Stimulated activated CD4-positive, alpha-beta T cell treated with anti-CD3 and anti-CD28 coated beads, Interleukin-2, amount 100 ng/mL, for 24 hours (primary cell): ENCODE results near the gene PHF12.
"Not testable (repeated sequence)": the region's sequence is repeated elsewhere in the genome, so short reads cannot be mapped to it uniquely, and the experiment has no call there.

Experiments used
- DNase-seq, 2 donors: peaks; one replicate each; pipeline ENCODE4 v3.0.0-alpha.2; 2020

Gene PHF12

DNA sequence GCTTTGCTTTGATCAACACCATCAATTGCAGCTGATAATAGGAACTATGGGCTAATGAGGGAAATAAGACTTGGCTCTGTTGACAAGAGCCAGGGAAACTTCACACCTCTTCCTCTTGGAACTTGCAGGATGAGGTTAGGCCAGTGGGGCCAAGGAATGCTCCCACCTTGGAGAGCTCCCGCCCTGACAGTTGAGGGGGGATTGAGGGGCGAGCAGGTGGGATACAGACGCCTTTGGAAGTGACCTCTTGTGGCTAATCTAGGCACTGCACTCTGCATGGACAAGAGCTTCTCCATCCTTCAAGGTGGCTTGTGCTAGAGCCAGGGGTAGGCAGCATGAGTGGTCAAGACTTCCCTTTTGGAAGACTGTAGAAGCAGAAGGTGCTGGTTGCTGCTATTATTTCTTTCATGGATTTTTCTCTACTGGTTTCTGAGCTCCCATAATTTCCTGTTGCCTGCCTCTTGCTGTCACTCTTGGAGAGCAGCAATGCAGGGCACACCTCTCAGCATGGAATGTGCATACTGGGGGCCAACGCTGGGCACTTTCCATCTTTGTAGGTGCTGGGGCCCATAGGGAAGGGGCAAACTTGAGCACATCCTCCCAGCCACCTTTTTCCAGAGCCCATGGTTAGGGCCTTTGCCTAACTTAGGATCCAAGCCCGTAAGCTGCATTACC lies 2.3 kb upstream of the PHF12 start:
- DNase-seq: peak; percentile 43 to 62

DNA sequence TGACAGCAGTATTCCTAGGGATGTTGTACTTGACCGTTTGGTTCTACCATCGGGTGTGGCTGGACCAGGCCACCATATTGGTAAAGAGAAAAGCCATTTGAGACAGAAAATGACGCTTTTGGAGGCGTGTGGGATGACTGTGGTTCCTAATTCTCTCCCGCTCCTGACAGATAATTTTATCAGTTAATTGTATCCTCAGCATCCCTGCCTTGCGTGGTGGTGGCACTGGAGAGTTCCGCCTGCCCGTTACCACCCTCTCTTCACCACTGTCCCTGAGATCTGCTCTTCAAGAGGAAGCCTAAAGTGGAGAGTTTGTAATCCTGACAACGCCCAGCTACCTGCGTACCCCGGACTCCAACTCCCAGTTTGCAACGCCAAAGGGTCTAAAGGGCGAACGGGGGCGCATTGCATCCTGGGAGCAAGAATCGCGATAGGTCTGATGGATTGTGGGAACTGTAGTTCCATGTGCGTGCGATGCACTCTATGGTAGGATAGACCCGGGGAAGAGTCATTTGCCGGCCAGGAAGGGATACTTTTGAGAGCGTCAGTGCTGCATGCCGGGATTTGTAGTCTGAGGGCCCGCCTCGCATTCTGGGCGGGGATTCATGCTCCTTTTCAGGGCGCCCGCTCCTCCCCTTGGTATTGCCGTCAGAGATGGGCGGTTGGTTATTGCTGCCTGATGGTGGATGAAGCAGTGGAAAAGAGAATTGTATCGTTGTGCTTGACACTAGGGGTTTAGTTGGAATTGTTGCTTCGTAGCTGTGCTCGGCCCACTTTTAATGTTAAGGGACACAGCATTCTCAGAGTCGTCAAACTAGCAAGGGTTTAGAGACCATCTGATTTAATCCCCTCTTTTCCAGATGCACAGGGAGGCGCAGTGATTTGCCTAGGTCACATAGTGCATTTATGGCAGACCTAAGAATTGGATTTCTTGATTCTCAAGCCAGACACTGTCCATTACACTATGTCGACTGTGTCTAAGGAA lies 965 bp upstream of the PHF12 start:
- DNase-seq: peak; percentile 91 to 95

DNA sequence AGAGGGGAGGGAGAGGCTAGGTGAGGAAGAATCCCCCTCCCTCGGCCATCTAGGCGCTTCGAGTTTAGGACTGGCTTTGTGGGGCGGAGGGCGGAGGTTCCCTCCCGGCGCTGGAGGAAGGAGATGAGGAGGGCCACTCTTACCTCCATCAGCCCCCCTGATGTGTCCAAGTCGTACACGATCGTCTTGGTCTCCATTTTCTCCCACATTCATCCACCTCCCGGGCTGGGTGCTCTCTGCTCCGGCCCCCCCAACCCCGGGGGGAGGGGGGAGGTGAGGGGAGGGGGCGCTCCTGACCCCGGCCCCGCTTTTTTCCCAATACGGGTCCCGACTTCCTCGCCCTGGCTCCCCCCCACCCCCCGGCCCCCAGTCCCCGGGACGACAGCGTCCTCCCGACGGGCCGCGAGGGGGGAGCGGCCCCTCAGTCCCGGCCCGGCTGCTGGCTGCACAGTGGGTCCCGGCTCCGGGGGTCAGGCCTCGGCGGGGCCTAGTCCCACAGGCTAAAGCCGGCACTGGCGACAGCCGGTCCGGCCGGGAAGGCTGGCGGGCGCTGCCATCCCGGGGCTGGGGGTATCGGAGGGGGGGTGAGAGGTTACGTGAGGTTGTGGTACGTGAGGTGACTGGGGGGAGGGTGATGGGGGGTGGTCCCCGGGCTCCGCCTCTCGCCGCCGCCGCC lies 428 bp downstream of the PHF12 start:
- DNase-seq: no peak

DNA sequence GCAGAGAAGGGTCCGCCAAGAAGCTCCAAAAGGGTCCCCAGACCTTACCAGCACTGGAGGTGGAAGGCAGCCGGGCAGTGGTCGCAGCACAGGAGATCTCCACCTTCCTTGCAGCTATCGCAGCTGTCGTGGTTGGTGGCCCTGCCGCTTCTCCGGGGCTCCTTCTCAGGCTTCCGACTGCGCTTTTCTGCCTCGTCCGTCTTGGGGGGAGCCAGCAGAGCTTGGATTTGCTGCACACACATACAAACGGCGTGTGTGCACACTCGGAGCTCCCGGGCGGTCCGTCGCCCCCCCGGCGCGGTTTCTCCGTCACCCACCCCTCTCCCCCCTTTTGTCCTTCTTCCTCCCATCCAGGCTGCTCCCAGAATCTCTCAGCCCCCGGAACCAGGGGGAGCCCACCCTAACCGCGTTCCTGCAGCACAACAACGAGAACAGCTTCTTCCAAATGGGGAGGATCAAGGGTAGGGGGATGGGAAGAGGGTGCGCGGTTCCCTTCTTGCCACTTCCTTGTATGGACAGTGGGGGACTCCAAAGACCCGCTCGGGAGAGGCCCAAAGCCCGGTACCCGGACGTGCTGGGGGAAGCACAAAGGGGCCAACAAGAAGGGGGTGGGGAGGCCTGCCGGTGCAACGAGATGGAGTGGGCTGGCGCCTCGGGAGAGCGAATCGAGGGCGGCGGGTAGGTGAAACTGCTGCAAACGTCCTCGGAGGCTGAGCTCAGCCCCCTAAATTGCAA lies 1.1 kb downstream of the PHF12 start:
- DNase-seq: peak; percentile 60 to 63

DNA sequence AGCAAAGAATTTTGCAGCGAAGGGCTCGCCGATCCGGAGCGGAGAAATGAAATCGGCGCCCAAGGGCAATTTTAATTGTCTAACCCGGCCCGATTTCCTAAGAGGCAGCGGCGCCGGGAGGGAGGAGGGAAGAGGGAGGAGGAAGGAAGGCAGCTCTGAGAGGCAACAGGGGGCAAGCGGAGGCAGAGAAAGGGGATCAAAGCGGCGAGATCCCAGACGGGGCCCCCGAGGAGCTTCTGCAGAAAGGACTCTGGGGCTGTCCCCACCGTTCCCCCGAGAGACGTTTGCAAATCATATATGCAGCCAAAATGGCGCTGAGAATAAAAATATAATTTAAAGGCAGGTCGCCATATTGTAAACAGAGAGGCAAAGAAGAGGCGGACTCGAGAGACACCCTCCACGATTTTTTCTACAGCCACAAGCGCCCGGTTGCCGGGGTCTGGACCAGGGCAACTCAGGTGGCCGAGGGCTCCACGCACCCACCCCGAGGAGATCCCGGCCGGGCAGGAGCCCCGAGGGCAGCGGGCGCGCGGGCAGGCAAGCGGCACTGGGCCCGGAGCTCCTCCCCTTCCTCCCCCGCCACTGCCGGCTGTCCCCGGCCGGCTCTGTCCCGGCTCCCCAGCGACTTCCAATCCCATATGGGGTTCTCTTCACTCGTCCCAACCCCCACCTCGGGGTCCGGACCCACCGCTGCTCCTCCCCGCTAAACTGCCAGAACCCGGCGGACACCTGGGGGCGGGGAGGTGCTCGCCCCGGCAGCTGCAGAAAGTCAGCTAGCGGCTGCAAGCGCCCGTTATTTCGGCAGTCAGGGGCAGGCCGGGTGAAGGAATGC lies 1.9 kb downstream of the PHF12 start:
- DNase-seq: peak; percentile 73 to 77

DNA sequence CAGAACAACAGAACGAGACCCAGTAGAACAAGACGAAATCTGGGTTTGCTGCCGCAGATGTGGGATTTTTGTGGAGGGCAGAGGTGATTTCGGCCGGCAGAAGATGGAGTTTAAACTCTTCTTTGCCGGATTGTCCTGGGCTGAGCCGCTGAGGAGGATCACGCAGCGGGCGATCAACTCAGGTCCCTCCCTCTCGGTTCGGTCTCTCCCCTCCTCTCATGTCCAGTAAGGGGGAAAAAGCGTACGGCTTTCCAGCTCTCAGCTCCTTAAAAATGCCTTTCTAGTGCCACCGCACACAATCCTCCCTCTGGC lies 2.5 kb downstream of the PHF12 start:
- peak in 1 of 2 donors; percentile 25 for DNase-seq

DNA sequence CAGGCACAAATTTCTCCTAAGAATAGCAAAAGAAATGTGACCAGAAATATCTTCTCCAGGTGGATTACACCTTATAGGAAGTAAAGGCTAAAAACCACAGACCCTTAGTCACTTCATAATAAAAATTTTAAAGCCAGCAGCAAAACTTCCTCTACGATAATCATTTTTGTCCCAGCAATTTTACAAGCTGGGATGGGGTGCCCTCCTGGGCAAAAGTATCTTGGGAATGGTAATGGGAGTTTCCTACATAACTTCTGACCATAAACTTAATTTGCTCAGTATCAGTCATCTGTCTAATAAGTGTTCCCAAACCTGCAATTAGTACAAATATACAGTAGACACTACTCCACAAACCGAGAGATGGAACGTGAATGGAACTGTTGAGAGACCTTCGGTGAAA lies 3.0 kb downstream of the PHF12 start:
- no peak for DNase-seq

DNA sequence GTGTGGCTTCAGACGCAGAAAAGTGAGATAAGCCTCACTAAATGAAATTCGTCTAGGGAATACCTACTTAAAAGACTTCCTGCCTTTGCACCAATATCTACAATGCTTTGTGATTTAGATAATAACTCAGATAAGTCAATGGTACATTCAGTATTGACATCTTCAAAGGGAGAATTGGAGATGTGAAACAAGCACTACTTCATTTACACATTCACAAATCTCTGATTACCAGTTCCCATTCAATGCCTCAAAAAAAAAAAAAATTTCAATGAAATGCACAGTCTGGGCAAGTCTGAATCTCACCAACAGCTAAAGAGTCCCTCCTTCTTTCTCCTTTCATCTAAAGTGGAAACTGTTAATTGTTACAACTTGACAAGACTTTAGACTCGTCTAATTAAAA lies 3.7 kb downstream of the PHF12 start:
- no peak for DNase-seq

DNA sequence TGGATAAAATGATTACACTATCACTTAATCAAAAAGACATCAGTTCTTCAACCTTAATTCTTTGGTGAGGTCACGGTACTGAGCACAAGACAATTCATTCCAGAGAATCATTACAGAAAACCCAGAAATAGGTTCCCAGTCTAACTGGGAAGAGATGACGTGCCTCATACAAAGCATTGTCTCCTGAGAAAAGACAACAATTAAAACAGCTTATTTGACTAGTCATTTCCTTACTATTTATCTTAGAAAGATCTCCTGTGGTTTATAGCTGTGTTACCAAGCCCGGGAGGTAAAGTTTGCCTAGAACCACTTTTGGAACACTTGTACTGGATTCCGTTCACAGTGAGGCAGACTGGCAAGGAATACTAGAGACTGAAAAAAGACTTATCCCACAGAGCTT lies 5.1 kb downstream of the PHF12 start:
- no peak for DNase-seq

DNA sequence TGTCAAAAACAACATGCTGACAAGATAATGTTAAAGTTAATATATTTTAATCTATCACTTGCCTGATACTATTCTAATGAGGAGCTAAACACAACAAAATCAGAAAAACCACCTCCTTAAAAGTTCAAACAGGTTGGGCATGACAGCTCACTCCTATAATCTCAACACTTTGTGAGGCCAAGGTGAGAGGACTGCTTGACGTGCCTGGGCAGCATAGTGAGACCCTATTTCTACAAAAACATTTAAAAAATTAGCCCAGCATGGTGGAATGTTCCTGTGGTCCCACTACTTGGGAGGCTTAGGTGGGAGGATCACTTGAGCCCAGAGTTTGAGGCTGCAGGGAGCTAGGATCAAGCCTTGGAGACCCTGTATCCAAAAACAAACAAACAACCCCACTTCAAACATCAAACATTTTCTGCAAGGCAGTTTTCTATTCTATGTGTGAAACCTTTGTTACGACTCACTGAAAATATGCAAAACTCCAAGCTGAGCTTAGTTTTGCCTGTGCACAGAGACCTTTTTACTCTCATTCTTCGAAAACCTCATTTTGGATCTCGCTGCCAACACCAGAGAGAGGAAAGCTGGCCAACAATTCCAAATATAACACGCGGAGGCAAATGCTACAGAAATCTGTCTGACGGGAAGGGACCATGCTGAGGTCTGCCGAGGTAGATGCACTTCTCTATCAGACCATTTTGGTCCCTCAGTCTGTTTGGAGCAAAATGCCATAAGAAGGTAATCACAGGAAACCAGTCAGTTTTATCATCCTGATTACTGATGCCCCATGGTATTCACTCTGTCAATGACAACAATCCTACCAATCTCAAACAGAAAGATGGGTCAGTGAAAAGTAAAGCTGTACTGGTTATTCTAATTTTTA lies 6.2 kb downstream of the PHF12 start:
- no peak for DNase-seq

DNA sequence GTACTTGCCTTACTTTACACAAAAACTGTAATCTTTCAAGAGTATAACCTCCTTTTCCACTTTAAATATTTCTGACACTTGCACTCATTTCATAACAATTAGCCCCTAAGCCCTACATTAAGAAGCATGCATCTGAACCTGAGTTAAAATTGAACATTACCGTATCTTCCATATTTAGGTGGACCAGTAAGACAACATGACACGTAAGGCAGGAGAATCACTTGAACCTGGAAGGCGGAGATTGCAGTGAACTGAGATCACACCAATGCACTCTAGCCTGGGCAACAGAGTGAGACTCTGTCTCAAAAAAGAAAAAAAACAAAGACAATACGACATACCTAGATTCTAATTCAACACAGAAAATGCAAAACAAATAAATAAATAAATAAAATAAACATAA lies 7.0 kb downstream of the PHF12 start:
- DNase-seq: no peak

DNA sequence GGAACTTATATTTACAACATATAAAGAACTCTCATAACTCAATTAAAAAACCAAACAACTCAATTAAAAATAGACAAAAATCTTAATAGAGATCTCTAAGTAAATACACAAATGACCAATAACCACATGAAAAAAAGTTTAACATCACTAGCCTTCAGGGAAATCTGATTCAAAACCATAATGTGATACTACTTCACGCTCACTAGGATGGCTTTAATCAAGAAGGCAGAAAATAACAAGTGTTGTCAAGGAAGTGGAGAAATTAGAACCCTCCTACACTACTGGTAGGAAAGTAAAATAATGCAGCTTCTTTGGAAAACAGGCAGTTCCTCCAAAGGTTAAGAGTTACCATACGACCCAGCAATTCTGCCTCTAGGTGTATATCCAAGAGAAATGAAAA lies 8.4 kb downstream of the PHF12 start:
- no peak for DNase-seq

DNA sequence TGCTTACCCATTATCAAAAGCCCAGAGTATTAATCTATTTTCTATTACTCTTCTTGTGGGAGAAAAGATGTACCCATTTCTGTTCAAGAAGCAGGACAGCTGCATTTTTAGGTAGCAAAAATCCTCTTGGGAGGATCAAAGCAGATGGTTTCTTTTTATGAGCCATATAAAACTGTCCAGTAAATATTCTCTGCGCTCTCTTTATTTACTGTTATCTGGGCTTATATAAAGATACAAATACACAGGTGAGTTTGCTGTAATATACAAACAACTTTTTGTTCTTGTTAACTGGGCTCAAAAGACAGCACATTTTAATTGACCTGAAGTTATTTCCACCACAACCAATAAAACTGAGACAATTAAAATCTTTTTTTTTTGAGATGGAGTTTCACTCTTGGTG lies 10.1 kb downstream of the PHF12 start:
- no peak for DNase-seq

DNA sequence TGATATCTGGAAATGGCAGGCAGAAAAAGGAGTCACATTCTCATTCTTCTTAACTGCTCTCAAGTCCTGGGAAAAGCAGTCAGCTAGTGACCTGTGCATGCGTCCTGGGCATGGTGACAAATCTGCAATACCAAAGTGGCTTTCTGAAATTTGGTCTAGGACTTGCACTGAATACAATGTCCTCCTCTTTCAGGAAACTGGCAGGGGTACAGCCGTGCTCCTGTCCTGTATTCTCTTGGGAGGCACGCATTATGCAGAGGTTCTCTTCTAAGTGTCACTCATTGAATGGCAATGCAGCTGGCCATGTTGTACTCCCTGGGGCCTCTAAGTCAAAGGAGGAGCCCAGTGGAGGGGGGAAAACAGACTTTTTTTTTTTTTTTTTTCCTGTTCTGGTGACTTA lies 10.6 kb downstream of the PHF12 start:
- no peak for DNase-seq

DNA sequence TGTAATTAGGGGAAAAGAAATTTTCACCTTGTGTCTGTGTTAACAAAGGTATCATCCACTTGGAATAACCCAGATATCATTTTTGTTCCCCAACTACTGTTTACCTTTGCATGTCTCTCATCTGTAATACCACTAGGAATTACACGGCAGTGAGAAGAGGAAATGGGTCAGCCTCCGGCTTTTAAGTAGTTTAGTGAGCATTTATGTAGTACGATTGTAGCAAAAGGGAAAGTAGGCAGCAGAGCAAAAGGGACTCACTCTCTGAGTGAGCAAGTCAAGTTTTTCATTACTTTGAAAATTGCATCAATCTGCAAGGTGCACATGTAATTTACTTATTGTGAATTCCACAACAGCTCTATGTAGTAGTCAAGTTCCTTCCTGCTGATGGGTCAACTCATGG lies 11.2 kb downstream of the PHF12 start:
- DNase-seq: no peak

DNA sequence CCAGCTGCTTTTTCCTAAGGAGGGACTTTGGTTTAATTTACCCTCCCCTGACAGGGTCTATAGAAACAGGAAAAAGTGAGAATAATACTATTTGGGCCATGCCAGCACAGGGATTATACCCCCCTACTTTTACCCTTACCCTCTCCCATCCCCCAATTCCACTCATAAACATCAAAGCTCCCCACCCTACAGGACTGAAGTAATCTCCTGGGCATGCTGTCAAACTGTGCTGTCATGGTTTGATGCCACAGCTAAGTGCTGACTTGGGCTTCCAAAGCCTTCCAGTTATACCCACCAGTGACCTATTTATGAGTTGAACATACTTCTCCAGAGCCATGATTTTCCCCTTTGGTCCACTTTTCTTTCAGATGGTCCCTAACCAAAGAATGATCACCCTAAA lies 12.8 kb downstream of the PHF12 start:
- DNase-seq: no peak

DNA sequence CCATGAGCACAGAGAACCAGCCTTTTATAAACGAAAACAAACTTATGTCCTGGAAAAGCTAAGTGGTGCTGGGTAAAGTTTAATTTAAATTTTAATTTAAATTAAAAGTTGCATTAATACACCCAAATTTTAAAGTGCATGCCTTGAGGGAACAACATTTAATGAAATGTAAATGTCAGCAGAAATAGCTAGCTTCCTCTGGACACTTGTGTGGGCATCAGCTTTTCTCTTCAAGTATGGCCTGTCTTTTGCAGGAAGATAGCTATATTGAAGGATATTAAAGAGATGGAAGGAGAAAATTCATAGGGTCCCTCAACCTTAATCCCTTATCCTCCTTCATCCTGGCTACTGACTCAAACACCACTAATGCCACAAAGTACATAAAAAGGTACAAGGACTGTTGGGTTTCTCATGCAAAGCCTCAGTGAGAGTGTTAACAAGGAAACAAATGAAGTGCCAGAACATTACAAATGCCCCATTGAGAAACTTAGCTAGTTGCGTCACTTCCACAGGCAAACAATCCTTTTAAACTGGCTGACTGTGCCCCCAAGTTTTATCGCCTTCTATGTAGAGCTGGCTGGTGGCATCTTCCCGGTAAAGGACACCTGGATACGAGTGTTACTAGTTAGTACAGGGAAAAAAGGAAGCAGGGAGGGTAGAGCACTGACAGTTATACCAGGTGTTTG lies 14.1 kb downstream of the PHF12 start:
- no peak for DNase-seq

DNA sequence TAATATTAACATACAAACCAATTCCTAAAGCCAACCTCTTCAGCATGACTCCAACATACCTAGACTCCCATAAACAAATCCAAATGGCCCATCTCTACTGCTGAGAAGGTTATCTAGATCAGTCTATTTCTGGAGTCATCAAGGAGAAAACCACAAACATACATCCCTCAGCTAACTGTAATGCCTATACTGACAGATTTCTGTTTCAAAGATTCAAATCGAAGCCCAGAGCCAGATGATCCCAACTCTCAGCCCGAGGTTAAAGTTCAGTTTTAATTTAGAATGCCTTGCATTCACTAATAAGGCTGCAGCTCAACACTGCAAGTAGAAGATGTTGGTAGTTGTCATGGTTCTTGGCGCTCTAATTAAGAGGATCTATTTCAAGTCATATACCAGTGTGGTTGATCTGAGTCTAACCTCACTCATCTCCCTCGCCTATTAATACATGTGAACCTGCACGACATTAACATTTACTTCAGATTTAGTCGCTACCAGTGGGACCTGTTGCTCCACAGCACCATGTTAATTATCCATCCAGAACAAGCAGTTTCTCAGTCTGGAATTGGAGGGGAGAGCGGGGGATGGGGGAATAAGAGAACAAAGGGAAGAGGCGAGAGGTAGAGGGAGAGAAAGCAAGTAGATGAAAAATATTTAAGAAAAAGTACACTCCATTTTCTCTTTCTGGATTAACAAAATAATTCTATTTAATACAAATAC lies 15.4 kb downstream of the PHF12 start:
- no peak for DNase-seq

DNA sequence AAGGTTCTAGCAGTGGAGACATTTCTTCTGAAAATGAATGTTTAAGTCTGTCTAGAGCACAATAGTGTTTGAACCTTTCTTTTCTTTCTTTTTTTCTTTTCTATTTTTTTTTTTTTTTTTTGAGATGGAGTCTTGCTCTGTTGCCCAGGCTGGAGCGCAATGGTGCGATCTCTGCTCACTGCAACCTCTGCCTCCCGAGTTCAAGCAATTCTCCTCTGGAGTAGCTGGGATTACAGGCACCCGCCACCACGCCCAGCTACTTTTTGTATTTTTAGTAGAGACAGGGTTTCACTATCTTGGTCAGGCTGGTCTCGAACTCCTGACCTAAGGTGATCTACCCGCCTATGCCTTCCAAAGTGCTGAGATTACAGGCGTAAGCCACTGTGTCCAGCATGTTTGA lies 16.8 kb downstream of the PHF12 start:
- DNase-seq: not testable (repeated sequence)

DNA sequence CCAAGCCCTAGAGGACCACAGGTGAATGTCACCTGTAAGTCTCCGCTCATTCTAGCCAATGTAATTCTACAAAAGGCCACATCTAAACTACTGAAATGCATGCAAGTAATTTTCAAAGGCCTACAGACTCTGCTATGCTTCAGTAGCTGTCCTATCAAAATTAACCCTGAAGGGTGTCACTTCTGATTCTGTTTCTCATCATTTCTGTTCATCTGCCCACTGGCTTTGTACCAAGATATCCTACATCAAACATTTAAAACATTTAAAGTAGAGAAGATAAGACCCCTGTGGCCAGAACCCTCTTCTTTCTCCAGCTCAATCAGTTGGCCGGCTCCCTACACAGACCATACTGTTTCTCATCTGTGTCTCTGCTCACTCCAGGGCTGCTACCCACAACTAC lies 21.5 kb downstream of the PHF12 start:
- no peak for DNase-seq
